22Rv1 (cell line): ENCODE data around the gene MTF2.

Experiments used
- ZFX ChIP-seq: fragments of 450-650 bp; IDR thresholded peaks from 2 replicates; pipeline ENCODE4 v1.6.1; 2017; ENCODE audit warnings: antibody characterized with exemption, borderline replicate concordance
- TF ChIP-seq, protein P1 (sequence below): fragments of 450-650 bp; IDR thresholded peaks from 2 replicates; pipeline ENCODE4 v1.5.1; 2017; ENCODE audit warnings: mild to moderate bottlenecking

GRCh38 chr1:93102142-93102541, 23.1 kb downstream of the MTF2 start:
- no peak for TF ChIP-seq ZFX
- TF ChIP-seq, protein P1, sequence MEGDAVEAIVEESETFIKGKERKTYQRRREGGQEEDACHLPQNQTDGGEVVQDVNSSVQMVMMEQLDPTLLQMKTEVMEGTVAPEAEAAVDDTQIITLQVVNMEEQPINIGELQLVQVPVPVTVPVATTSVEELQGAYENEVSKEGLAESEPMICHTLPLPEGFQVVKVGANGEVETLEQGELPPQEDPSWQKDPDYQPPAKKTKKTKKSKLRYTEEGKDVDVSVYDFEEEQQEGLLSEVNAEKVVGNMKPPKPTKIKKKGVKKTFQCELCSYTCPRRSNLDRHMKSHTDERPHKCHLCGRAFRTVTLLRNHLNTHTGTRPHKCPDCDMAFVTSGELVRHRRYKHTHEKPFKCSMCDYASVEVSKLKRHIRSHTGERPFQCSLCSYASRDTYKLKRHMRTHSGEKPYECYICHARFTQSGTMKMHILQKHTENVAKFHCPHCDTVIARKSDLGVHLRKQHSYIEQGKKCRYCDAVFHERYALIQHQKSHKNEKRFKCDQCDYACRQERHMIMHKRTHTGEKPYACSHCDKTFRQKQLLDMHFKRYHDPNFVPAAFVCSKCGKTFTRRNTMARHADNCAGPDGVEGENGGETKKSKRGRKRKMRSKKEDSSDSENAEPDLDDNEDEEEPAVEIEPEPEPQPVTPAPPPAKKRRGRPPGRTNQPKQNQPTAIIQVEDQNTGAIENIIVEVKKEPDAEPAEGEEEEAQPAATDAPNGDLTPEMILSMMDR: no peak
